ENCODE data around the gene MBP. TPM values are rescaled to one million over a fixed set of nuclear protein-coding genes. Genes with fewer than 3 reads are reported as not detected.

MBP gene
- total and polyA plus RNA-seq, 2 of the 4 experiments (the other 2 are of a cell fraction): 0.72 to 0.90 TPM

DNA sequence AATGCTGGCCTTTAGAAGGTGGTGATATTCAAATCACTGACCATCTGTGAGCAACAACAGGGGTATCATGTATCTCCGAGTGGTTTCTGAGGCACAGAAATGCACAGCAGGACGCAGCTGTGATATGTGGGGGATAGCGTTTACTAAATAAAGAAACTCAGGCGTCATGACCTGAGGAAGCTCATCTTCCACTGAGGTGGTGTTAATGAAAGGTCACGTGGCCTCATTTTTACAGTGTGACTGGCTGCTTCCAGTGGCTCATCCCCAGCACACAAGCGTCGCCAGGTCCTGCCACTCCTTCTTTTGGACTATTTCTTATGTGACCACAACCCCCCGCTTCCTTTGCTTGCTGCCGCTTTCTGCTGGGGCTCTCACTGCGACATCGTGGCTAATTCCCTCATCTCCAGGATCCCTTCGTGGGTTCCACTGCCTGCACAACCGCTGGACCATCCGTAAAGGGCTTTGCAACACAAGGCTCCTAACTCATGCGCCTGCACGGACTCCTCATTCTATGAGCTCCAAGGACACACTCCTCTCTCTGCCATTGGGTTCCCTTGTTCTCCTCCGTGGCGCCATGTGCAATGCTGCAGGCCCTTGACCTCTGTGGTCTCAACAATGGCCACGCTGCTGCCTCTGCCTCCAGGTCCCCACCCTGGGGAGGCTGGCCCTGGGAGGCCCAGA is 109.3 kb downstream of the MBP start:
- no peak overlapping the region for H3K27ac ChIP-seq (ENCODE audit: insufficient read depth, low read length)
- no peak overlapping the region for H4K8ac ChIP-seq (ENCODE audit: low read depth in 2 of 2, low read length in 2 of 2)
- H3K23ac ChIP-seq (ENCODE audit: low read depth, low read length): no peak overlapping the region
- H3K27me3 ChIP-seq (ENCODE audit: control insufficient read depth, insufficient read depth, low read length): no peaks in the 10 kb centered on the region
- no TSS peak for BruUV-seq (replicated peaks)
- no peak overlapping the region for H3K9ac ChIP-seq (ENCODE audit: low read depth, low read length)
- no peak overlapping the region for H2BK120ac ChIP-seq (ENCODE audit: low read depth, low read length)
- dilution Hi-C loops (cut with HindIII; ENCODE audit: low sequenced_read_pairs, unreplicated experiment) (no loop called here), intact Hi-C loops (cut with micrococcal nuclease) (no loop called here), in situ Hi-C loops (cut with MboI; ENCODE audit: low sequenced_read_pairs) (no loop called here)
- no peak overlapping the region for H2BK5ac ChIP-seq (ENCODE audit: low read depth, low read length, poor library complexity, severe bottlenecking)
- POLR2A ChIA-PET (ENCODE audit: unreplicated experiment): no interaction called here
- H3K4ac ChIP-seq (ENCODE audit: low read depth, low read length): no peak overlapping the region
- no peaks in the 10 kb centered on the region for H3K79me1 ChIP-seq (ENCODE audit: low read depth in 1 of 2, low read length in 2 of 2)
- H2AFZ ChIP-seq (replicated peaks; ENCODE audit: low read length, poor library complexity): peak overlapping the region; percentile 7
- WGBS, 2 experiments (ENCODE audit: extremely low coverage in 2 of 2, insufficient read length in 1 of 2): 100% methylated on average over 5 of the region's 19 CpGs; no CpG with 5 or more reads in 1 of the 2 experiments
- H3K4me1 ChIP-seq (ENCODE audit: control insufficient read depth, insufficient read depth, low read length): no peaks in the 10 kb centered on the region
- no peak overlapping the region for H2AK9ac ChIP-seq (replicated peaks; ENCODE audit: low read depth, low read length, poor library complexity)
- H3K9me3 ChIP-seq (ENCODE audit: control insufficient read depth, insufficient read depth, low read length): no peaks in the 10 kb centered on the region
- CTCF ChIA-PET: no interaction called here
- no peak overlapping the region for H2BK20ac ChIP-seq (ENCODE audit: low read depth, low read length)
- 0 out of 2 replicates have a peak, but pooled peaks have one; percentile 14 for ATAC-seq (ENCODE audit: low read depth)
- H3K36me3 ChIP-seq (ENCODE audit: control insufficient read depth, insufficient read depth, low read length): no peaks in the 10 kb centered on the region
- H4K5ac ChIP-seq (ENCODE audit: low read depth, low read length): no peak overlapping the region
- no peak for DNase-seq
- H2AK5ac ChIP-seq (ENCODE audit: low read depth, low read length): no peak overlapping the region
- no peak overlapping the region for H3K4me3 ChIP-seq (ENCODE audit: insufficient read depth, low read depth, low read length)
- H2BK15ac ChIP-seq (ENCODE audit: low read depth, low read length): no peak overlapping the region
- no peak overlapping the region for H3K18ac ChIP-seq (ENCODE audit: low read depth, low read length)
- H4K20me1 ChIP-seq (ENCODE audit: insufficient read depth, low read length): no peaks in the 10 kb centered on the region
- H3K14ac ChIP-seq (replicated peaks; ENCODE audit: low read depth, low read length): no peak overlapping the region
- H4K91ac ChIP-seq (ENCODE audit: insufficient read depth, low read depth, low read length): no peak overlapping the region
- no peak overlapping the region for H3K56ac ChIP-seq (ENCODE audit: extremely low read depth, insufficient read depth, low read length)
- H3K4me2 ChIP-seq (ENCODE audit: low read depth, low read length): no peak overlapping the region
- no peaks in the 10 kb centered on the region for H3K9me1 ChIP-seq (ENCODE audit: insufficient read depth, low read length)
- TF ChIP-seq, protein P1, sequence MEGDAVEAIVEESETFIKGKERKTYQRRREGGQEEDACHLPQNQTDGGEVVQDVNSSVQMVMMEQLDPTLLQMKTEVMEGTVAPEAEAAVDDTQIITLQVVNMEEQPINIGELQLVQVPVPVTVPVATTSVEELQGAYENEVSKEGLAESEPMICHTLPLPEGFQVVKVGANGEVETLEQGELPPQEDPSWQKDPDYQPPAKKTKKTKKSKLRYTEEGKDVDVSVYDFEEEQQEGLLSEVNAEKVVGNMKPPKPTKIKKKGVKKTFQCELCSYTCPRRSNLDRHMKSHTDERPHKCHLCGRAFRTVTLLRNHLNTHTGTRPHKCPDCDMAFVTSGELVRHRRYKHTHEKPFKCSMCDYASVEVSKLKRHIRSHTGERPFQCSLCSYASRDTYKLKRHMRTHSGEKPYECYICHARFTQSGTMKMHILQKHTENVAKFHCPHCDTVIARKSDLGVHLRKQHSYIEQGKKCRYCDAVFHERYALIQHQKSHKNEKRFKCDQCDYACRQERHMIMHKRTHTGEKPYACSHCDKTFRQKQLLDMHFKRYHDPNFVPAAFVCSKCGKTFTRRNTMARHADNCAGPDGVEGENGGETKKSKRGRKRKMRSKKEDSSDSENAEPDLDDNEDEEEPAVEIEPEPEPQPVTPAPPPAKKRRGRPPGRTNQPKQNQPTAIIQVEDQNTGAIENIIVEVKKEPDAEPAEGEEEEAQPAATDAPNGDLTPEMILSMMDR (conservative IDR thresholded peaks at IDR 0.05; ENCODE audit: low read depth, low read length): no peak

Data from IMR-90 (cell line).